Calu3 (cell line): ENCODE results near the gene ADCYAP1R1. TPM values are rescaled to one million over a fixed set of nuclear protein-coding genes. Genes with fewer than 3 reads are reported as not detected.

ENCODE experiments used
- BruUV-seq: library from RNA; stranded (reverse); fragments of 400-500 nt; replicated peaks from 2 replicates; lab custom pipeline; 2021; lab: Mats Ljungman, UMichigan
- CTCF ChIA-PET: fragments of 300-600 bp; sonication (Branson Sonifier 250); formaldehyde crosslinking; loops from one replicate; lab custom pipeline; 2022; ENCODE audit warnings: antibody characterized with exemption; lab: Charles Lee
- DNase-seq: peaks from one replicate; pipeline ENCODE4 v3.0.0; 2022
- H3K27ac Mint-ChIP-seq: one replicate; pipeline ENCODE4 v1.8.0; 2022; ENCODE audit warnings: mixed read lengths; ENCODE audit not compliant: unreplicated experiment
- H3K27me3 Mint-ChIP-seq: one replicate; pipeline ENCODE4 v1.8.0; 2022; ENCODE audit warnings: mixed read lengths; ENCODE audit not compliant: unreplicated experiment
- H3K36me3 Mint-ChIP-seq: one replicate; pipeline ENCODE4 v1.8.0; 2022; ENCODE audit warnings: mild to moderate bottlenecking, moderate library complexity, mixed read lengths; ENCODE audit not compliant: insufficient read depth, unreplicated experiment
- H3K4me1 Mint-ChIP-seq: one replicate; pipeline ENCODE4 v1.8.0; 2022; ENCODE audit warnings: mild to moderate bottlenecking, low read depth, mixed read lengths; ENCODE audit not compliant: unreplicated experiment
- H3K4me3 Mint-ChIP-seq: one replicate; pipeline ENCODE4 v1.8.0; 2022; ENCODE audit warnings: mild to moderate bottlenecking, low read depth, moderate library complexity, mixed read lengths; ENCODE audit not compliant: unreplicated experiment
- H3K9me3 Mint-ChIP-seq: one replicate; pipeline ENCODE4 v1.8.0; 2022; ENCODE audit warnings: low read depth, mixed read lengths; ENCODE audit not compliant: unreplicated experiment
- CTCF ChIP-seq: fragments of 200-600 bp; IDR thresholded peaks from one replicate; pipeline ENCODE4 v1.8.0; 2022; ENCODE audit warnings: antibody characterized with exemption; ENCODE audit not compliant: unreplicated experiment
- intact Hi-C: fragments of 100-400 bp; cut with micrococcal nuclease; formaldehyde crosslinking; loops from one replicate; pipeline ENCODE4 v1.10.0; 2022; ENCODE audit not compliant: unreplicated experiment
- total RNA-seq: library from RNA; stranded (reverse); gene quantifications from 2 replicates; pipeline ENCODE4 v1.2.3, GENCODE V29; 2022

ADCYAP1R1 gene
- total RNA-seq, 1 experiment from 2014 or later, result not detected

DNA sequence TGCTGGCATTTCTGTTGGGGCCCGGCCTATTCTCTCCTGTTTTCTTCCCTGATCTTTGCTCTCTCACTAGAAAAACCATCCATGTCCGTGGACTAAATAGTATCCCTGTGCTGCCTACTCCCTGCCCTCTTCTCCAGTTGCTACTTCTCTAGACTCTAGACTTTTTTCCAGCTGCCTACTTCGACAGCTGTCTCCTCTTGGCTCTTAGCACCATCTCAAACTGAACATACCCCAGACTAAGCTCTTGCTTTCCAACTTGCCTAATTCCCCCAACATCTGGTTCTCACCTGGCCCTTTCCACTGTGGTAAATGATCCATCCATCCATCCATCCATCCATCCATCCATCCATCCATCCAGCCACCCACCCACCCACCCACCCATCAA, 19.5 kb downstream of the ADCYAP1R1 start:
- no peak overlapping the region for H3K4me3 Mint-ChIP-seq
- no peak for DNase-seq
- no peaks in the 10 kb centered on the region for H3K4me1 Mint-ChIP-seq
- CTCF ChIA-PET, result interaction anchor here (0.5 to 0.7 kb wide), 2 partner anchors 42 to 63 kb away, joined by 3 read pairs; no protein-coding TSS in a partner anchor
- no peak overlapping the region for H3K27ac Mint-ChIP-seq
- intact Hi-C loops, result no loop called here
- no peaks in the 10 kb centered on the region for H3K9me3 Mint-ChIP-seq
- BruUV-seq, result no TSS peak
- TF ChIP-seq CTCF, result no peak
- H3K27me3 Mint-ChIP-seq, result peaks cover 19% of the 10 kb centered on the region
- H3K36me3 Mint-ChIP-seq, result no peaks in the 10 kb centered on the region

DNA sequence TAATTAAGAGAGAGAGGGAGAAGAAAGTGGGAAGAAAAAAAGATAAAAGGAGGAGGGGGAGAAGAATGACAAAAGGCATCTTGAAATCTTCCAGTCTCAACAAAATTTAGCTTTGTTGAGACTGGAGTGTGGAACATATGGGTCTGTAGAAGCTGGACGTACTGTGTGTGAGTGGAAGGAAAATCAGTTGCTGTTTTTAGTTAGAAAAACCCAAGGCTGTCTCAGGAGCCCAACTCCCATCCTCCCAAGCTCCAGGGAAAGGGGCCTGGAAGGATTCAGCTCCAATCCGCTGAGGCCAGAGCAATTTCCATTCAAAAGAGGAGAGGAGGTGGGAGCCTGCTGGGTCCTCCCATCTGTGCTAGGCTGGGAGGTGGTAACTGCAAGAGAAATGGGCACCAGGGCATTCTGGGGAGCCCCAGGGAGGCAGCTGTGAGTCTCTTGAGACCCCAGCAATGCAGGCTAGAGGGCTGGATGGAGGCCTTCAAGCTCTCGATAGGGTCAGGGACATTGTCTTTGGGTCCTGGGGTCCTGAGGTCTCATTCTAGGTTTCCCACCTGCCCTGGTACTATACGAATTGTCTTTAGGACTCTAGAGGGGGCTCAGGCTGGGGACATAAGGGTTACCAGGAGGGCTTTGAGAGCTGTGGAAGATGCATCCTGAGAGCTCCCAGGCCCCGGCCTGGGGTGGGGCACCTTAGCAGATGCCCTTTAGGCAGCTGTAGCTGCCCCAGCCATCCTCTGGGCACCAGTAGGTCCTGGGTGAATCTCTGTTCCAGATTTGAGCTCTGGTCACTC, 21.4 kb downstream of the ADCYAP1R1 start:
- Mint-ChIP-seq H3K36me3 (no peaks in the 10 kb centered on the region), H3K4me1 (no peaks in the 10 kb centered on the region)
- TF ChIP-seq CTCF, result no peak

DNA sequence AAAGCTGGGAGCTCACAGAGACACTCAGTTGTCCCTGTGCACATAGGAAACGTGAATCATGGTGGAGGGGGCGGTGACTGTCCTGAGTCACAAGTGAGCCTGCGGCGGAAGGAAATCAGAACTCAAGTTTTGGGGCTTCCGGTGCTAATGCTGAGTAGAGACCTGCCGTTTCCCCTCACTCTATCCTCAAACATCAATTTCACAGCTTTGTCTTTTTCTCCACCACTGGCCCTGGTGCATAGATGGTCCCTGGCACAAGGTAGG, 21.9 kb downstream of the ADCYAP1R1 start:
- no peak for TF ChIP-seq CTCF
- H3K27ac Mint-ChIP-seq, result no peak overlapping the region
- no peaks in the 10 kb centered on the region for H3K4me1 Mint-ChIP-seq
- no peak for DNase-seq
- no peaks in the 10 kb centered on the region for H3K9me3 Mint-ChIP-seq
- intact Hi-C loops, result no loop called here
- H3K27me3 Mint-ChIP-seq, result no peaks in the 10 kb centered on the region
- BruUV-seq, result no TSS peak
- CTCF ChIA-PET, result no interaction called here
- no peak overlapping the region for H3K4me3 Mint-ChIP-seq
- H3K36me3 Mint-ChIP-seq, result no peaks in the 10 kb centered on the region

More for the DNA sequence above, 21.4 kb downstream of the ADCYAP1R1 start:
- no peak overlapping the region for H3K4me3 Mint-ChIP-seq
- no peak for DNase-seq
- intact Hi-C loops, result no loop called here
- CTCF ChIA-PET, result interaction anchor here (1.1 kb wide), 1 partner anchor 83 kb away, joined by 3 read pairs; no protein-coding TSS in a partner anchor
- H3K9me3 Mint-ChIP-seq, result no peaks in the 10 kb centered on the region
- BruUV-seq, result no TSS peak
- no peaks in the 10 kb centered on the region for H3K27me3 Mint-ChIP-seq
- no peak overlapping the region for H3K27ac Mint-ChIP-seq

DNA sequence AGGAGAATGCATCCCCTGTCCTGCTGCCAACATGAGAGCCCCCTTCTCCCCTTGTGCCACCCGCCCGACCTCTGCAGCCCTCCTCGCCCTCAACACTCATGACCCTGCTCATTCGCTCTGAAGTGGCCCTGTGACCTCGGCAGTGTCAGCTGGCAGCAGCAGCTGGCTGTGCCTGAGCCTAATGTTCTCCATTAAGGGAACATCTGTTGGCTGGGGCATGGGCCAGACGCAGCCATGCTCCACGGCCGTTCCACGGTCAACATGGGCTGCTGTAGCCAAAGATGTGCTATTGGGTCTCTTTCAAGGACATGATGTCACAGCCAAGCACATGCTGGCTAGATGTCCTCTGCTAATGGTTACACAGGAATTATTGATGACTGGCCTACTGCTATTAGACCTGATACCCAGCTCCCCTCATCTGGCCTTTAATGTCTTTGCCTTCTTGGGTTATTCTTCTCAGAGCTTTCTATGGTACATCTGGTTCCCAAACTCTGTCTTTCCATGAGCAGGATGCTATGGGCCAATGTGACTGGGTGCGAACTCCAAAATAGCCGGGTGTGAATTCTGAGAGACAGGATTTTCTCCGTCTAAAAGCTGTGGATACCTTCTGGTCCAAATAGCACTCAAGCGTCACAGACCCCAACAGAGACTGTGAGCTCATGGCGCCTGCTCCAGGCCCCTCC, 22.4 kb downstream of the ADCYAP1R1 start:
- intact Hi-C loops, result no loop called here
- no peak overlapping the region for H3K27ac Mint-ChIP-seq
- no peak for DNase-seq
- no TSS peak for BruUV-seq
- H3K4me1 Mint-ChIP-seq, result no peaks in the 10 kb centered on the region
- TF ChIP-seq CTCF, result no peak
- H3K27me3 Mint-ChIP-seq, result no peaks in the 10 kb centered on the region
- no peaks in the 10 kb centered on the region for H3K9me3 Mint-ChIP-seq
- CTCF ChIA-PET, result no interaction called here
- H3K4me3 Mint-ChIP-seq, result no peak overlapping the region
- H3K36me3 Mint-ChIP-seq, result no peaks in the 10 kb centered on the region
